K562 (cell line): Measurements from ENCODE around the gene TMEM181. TPM values are rescaled to one million over a fixed set of nuclear protein-coding genes. Genes with fewer than 3 reads are reported as not detected.

Experiments used
- CREBBP ChIP-seq: IDR thresholded peaks from one replicate; pipeline ENCODE4 v1.6.1; 2012; ENCODE audit warnings: low read depth, mild to moderate bottlenecking, control low read depth, inconsistent platforms, low read length
- DPF2 ChIP-seq: fragments of 450-650 bp; IDR thresholded peaks from 2 replicates; pipeline ENCODE4 v1.6.1; 2016
- FOXM1 ChIP-seq, 2 experiments: fragments of 450-650 bp in 1 of 2; sonication (generic) in 1 of 2; formaldehyde crosslinking in 1 of 2; IDR thresholded peaks; 2 replicates each; pipeline versions ENCODE4 v1.6.1 to v1.9.0; 2017 to 2022; ENCODE audit warnings: low read depth in 2 of 2, mild to moderate bottlenecking in 2 of 2, missing genetic modification reagents in 1 of 2, moderate library complexity in 1 of 2
- GTF2E2 ChIP-seq: fragments of 200-800 bp; sonication (Bioruptor generic); IDR thresholded peaks from 2 replicates; pipeline ENCODE4 v1.6.1; 2016; ENCODE audit warnings: missing genetic modification characterization, missing compliant biosample characterization
- KAT7 ChIP-seq: sonication (generic); formaldehyde crosslinking; IDR thresholded peaks from 2 replicates; pipeline ENCODE4 v1.8.0; 2022; ENCODE audit warnings: missing genetic modification reagents, mild to moderate bottlenecking, borderline replicate concordance
- LCOR ChIP-seq: sonication (generic); formaldehyde crosslinking; IDR thresholded peaks from 2 replicates; pipeline ENCODE4 v1.8.0; 2022; ENCODE audit warnings: mild to moderate bottlenecking, missing genetic modification reagents
- NR2C1 ChIP-seq, 2 experiments: fragments of 450-650 bp; IDR thresholded peaks; 2 replicates each; pipeline ENCODE4 v1.6.1; 2017; ENCODE audit warnings: mild to moderate bottlenecking in 2 of 2, antibody characterized with exemption in 1 of 2, inconsistent platforms in 1 of 2, missing compliant biosample characterization in 1 of 2, missing genetic modification characterization in 1 of 2
- RAD21 ChIP-seq, 2 experiments: fragments of 250-450 bp in 1 of 2; fragments of 450-650 bp in 1 of 2; sonication (Bioruptor Pico) in 1 of 2; formaldehyde crosslinking in 1 of 2; IDR thresholded peaks in 1 of 2; conservative IDR thresholded peaks in 1 of 2; 2 replicates each; pipeline versions ENCODE4 v1.4.0 to v1.8.0; 2020 to 2022; ENCODE audit warnings: mild to moderate bottlenecking in 2 of 2, moderate library complexity in 1 of 2
- SUPT5H ChIP-seq: fragments of 450-650 bp; IDR thresholded peaks from 2 replicates; pipeline ENCODE4 v1.6.1; 2016
- YY1 ChIP-seq, 3 experiments: IDR thresholded peaks; 2 replicates each; pipeline ENCODE4 v1.6.1; 2011; ENCODE audit warnings: low read length in 2 of 3, mild to moderate bottlenecking in 2 of 3, moderate library complexity in 2 of 3, borderline replicate concordance in 1 of 3, control low read depth in 1 of 3, low read depth in 1 of 3; ENCODE audit not compliant: insufficient read depth in 3 of 3, insufficient replicate concordance in 2 of 3, control insufficient read depth in 1 of 3, insufficient read length in 1 of 3; ENCODE audit errors: extremely low read depth in 1 of 3
- ZNF318 ChIP-seq, 2 experiments: fragments of 450-650 bp; IDR thresholded peaks; 2 replicates each; pipeline ENCODE4 v1.6.1; 2016; ENCODE audit warnings: mild to moderate bottlenecking in 2 of 2, borderline replicate concordance in 1 of 2, low read depth in 1 of 2, moderate library complexity in 1 of 2
- polyA plus RNA-seq, 8 experiments: library from polyadenylated mRNA; depleted of rRNA in 4 of 8; stranded (reverse) in 5 of 8; unstranded in 3 of 8; fragments of >200 nt; fragmentation: Nextera tagmentation in 2 of 8; fragmentation: Illumina TruSeq in 1 of 8; extraction: Ambion mirVana in 2 of 8; extraction: Trizol in 1 of 8; gene quantifications; 2 replicates each; pipeline versions ENCODE4 v1.2.1 to v1.2.3, GENCODE V29; 2011 to 2014; ENCODE audit warnings: inconsistent platforms in 1 of 8, missing spikeins in 1 of 8
- total RNA-seq, 7 experiments: library from RNA; depleted of rRNA in 6 of 7; stranded (reverse); fragments of >200 nt in 6 of 7; fragmentation: Illumina TruSeq in 2 of 7; extraction: Trizol in 2 of 7; gene quantifications; 2 replicates each; pipeline versions ENCODE4 v1.2.1 to v1.2.3, GENCODE V29; 2011 to 2021; ENCODE audit warnings: low replicate concordance in 1 of 7
- TF ChIP-seq, protein P1 (sequence below): fragments of 250-450 bp; sonication (Bioruptor Pico); IDR thresholded peaks from 2 replicates; pipeline ENCODE4 v1.4.0; 2020; ENCODE audit warnings: mild to moderate bottlenecking, moderate library complexity, borderline replicate concordance

The TMEM181 gene
- total and polyA plus RNA-seq, 9 of the 15 experiments (the other 6 are each of a cell fraction or from before 2014, with no cell fraction given): 5.6 to 27.2 (median 19.9) TPM

DNA sequence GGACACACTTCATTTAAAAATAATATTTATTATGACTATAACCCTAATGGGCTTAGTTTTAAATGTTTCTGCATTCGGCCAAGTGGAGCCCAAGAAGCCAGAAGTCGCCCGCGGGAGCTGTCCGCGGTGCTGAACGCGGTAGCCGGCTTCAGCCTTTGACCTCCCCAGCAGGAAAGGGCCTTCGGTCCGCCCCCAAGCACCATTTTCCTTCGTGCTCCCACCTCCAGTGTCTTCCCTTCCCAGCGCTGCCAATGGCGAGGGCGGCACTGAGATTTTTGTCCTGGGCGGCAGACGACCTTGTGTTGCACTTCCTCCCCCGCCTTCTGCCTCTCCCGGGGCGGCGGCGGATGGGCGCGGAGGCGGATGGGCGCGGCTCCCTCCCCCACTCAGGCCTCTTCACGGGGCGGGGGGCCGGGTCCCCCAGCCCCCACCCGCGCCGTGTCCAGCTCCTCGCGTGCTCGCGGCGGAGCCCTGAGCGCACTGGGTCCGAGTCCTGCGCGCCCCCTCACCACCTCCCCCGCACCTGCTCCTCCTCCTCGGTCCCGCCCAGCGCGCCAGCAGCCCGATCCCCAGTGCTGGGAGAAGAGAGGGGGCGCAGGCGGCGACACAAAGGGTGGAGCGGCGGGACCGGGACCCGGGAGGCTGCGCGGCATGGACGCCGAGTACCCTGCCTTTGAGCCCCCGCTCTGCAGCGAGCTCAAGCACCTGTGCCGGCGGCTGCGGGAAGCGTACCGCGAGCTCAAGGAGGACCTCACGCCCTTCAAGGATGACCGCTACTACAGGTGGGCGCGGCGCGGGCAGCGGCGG lies 23.6 kb upstream of the TMEM181 start (continued):
- no peak for TF ChIP-seq CREBBP
- TF ChIP-seq GTF2E2 (tag): no peak
- TF ChIP-seq SUPT5H: no peak
- TF ChIP-seq DPF2: 0 out of 2 replicates have a peak, but pooled peaks have one; percentile 46
- TF ChIP-seq ZNF318 (IDR thresholded peaks at IDR 0.05; ENCODE audit: borderline replicate concordance in 1 of 2, low read depth in 1 of 2): no peak
- TF ChIP-seq YY1 (IDR thresholded peaks at IDR 0.05; ENCODE audit: borderline replicate concordance in 1 of 3, control insufficient read depth in 1 of 3, extremely low read depth in 1 of 3, insufficient read depth in 3 of 3, insufficient read length in 1 of 3, insufficient replicate concordance in 2 of 3, low read depth in 1 of 3, low read length in 2 of 3): peak in 2 of 3 experiments; percentile 65 to 82
- TF ChIP-seq, protein P1, sequence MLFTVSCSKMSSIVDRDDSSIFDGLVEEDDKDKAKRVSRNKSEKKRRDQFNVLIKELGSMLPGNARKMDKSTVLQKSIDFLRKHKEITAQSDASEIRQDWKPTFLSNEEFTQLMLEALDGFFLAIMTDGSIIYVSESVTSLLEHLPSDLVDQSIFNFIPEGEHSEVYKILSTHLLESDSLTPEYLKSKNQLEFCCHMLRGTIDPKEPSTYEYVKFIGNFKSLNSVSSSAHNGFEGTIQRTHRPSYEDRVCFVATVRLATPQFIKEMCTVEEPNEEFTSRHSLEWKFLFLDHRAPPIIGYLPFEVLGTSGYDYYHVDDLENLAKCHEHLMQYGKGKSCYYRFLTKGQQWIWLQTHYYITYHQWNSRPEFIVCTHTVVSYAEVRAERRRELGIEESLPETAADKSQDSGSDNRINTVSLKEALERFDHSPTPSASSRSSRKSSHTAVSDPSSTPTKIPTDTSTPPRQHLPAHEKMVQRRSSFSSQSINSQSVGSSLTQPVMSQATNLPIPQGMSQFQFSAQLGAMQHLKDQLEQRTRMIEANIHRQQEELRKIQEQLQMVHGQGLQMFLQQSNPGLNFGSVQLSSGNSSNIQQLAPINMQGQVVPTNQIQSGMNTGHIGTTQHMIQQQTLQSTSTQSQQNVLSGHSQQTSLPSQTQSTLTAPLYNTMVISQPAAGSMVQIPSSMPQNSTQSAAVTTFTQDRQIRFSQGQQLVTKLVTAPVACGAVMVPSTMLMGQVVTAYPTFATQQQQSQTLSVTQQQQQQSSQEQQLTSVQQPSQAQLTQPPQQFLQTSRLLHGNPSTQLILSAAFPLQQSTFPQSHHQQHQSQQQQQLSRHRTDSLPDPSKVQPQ (CRISPR knock-in tag): no peak
- TF ChIP-seq KAT7 (CRISPR knock-in tag): no peak
- TF ChIP-seq NR2C1 (IDR thresholded peaks at IDR 0.05): peak; percentile 91
- peak; percentile 90 for TF ChIP-seq NR2C1 (tag; IDR thresholded peaks at IDR 0.05)
- TF ChIP-seq RAD21 (CRISPR knock-in tag; conservative IDR thresholded peaks at IDR 0.05 in 1 of 2, IDR thresholded peaks at IDR 0.05 in 1 of 2): 0 out of 4 replicates have a peak, but pooled peaks of 1 of the 2 experiments have one; percentile 2
- peak; percentile 93 for TF ChIP-seq LCOR (CRISPR knock-in tag)
- no peak for TF ChIP-seq FOXM1 (IDR thresholded peaks at IDR 0.05; ENCODE audit: low read depth)
- TF ChIP-seq FOXM1 (CRISPR knock-in tag; IDR thresholded peaks at IDR 0.05; ENCODE audit: low read depth): no peak
